Renal pelvis (tissue), 4 donors: ENCODE results near the gene PMS1. TPM values are rescaled to one million over a fixed set of nuclear protein-coding genes. Genes with fewer than 3 reads are reported as not detected.
"Not testable (repeated sequence)": the region's sequence is repeated elsewhere in the genome, so short reads cannot be mapped to it uniquely, and the experiment has no call there.

Experiments used
- DNase-seq: peaks from one replicate; pipeline ENCODE4 v3.0.0-alpha.2; 2013
- polyA plus RNA-seq, 3 donors: library from polyadenylated mRNA; unstranded; fragments of 120-200 nt; gene quantifications; one replicate each; pipeline ENCODE4 v1.2.1, GENCODE V29; 2013; ENCODE audit not compliant: insufficient read length in 3 of 3

PMS1 gene
- polyA plus RNA-seq, 3 donors = 31.7 to 41.6 (median 39.7) TPM

DNA sequence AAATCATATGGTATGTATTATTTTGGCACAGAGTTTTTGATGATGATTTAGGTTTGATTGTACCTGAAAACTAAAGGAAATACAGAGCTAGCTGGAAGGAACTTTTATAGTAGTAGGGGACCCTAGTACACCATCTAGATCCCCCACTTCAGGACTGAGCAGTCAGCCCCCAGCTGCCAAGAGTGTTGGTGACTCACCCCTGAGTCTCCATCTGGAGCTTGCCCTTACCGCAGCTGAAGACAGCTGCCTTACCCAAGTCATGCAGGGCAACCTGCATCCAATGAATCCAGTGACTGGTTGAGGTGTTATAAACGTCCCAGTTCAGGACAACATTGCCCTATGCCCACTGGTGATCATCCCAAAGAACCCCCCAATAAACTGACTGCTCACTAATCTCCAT lies 15.3 kb downstream of the PMS1 start:
- DNase-seq = no peak

DNA sequence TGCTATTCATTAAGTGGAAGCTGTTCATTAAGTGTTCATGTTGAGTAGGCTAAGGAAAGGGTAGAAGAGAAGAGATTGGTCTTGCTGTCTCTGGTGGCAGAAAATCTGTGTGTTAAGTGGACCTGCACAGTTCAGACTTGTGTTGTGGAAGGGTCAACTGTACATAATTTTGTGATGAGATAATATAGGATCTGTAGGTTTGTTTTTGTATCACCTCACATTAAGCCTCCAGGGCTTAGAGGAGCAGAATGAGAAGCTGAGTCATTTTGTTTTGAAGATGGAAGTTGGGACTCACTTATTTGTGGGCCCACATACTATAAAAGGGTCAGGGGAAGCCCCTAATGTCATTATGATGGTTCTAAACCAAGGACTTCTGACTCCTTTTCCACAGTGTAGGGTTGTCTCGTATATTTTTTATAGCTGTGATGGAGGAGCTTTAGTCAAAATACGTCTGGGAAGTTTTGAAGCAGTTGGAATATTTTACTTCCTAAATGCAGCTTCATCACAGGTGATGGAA lies 18.2 kb downstream of the PMS1 start:
- no peak for DNase-seq

DNA sequence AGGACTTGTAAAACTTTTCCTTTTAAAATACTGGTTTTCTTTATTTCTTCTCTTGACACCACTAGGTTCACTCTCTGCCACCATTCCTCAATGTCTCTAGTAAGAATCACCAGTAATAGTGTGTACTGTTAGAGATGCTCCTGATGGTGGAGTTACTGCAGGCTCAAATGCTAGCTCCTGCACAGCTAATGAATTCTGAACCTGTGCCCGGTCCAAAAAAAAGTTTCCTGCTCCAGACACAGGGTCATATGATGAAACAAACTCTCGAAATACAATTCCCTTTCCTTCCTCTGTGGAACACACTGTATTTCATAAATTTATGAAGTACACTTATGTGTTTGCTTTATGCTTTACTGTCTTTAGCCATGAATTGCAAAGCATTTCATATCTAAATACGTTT lies 19.2 kb downstream of the PMS1 start:
- DNase-seq = no peak

DNA sequence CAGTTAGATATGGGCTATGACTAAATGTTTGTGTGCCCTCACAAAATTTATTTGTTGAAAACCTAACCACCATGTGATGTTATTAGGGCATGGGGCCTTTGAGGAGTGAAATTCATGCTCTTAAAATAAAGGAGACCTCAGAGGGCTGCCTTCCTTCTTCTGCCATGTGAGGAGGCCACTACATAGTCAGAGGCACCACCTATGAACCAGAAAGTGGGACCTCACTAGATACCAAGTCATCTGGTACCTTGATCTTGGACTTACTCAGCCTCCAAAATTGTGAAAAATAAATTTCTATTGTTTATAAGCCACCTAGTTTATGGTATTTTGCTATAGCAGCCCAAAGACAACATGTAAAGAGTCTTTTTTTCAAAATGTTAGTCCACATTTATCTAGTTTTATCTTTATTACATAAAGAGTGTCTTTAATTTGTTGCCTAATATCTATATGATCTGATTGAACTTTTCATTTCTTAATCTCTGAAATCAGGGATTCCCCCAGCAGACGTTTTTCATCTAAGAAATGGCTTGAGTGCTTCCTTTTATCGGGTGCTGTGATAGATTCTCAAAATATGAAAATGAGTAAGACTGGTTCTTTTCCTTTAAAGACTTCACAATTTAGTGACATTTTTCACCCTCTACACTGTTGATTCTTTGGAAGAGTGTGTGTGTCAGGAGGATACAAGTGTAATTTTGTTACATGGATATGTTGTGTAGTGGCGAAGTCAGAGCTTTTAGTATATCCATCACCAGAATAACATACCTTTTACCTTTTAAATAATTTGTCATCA lies 34.2 kb downstream of the PMS1 start:
- no peak for DNase-seq

DNA sequence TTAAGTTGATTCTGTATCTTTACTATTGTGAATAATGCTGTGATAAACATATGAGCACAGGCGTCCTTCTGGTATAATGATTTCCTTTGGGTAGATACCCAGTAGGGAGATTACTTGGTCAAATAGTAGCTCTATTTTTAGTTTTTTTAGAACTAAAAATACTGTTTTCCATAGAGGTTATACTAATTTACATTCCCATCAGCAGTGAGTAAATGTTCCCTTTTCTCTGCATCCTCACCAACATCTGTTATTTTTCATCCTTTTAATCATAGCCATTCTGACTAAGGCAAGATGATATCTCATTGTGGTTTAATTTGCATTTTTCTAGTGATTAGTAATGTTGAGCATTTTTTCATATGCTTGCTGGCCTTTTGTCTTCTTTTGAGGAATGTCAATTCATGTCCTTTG lies 35.1 kb downstream of the PMS1 start:
- no peak for DNase-seq

DNA sequence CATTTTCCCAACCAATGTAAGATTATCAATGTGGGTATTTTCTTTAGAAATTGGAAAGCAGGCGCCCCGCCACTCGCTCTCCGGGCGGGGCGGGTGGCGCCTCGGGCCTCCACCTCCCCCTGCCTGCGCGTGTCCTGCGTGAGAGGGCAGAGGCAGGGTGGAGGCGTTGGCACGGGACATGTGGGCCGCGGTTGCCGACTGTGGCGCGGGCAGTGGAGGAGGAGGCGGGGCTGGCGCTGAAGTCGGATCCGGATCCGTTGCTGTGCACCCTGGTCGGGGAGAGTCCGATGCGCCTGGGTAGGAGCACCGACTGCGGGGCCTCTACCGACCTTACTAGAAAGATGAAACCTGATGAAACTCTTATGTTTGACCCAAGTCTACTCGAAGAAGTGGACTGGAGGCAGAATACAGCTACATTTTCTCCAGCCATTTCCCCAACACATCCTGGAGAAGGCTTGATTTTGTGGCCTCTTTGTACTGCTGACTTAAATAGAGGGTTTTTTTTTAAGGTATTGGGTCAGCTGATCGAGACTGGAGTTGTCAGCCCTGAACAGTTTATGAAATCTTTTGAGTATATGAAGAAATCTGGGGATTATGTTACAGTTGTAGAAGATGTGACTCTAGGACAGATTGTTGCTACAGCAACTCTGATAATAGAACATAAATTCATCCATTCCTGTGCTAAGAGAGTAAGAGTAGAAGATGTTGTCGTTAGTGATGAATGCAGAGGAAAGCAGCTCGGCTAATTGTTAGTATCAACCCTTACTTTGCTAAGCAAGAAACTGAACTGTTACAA lies 37.9 kb downstream of the PMS1 start:
- DNase-seq = no peak

DNA sequence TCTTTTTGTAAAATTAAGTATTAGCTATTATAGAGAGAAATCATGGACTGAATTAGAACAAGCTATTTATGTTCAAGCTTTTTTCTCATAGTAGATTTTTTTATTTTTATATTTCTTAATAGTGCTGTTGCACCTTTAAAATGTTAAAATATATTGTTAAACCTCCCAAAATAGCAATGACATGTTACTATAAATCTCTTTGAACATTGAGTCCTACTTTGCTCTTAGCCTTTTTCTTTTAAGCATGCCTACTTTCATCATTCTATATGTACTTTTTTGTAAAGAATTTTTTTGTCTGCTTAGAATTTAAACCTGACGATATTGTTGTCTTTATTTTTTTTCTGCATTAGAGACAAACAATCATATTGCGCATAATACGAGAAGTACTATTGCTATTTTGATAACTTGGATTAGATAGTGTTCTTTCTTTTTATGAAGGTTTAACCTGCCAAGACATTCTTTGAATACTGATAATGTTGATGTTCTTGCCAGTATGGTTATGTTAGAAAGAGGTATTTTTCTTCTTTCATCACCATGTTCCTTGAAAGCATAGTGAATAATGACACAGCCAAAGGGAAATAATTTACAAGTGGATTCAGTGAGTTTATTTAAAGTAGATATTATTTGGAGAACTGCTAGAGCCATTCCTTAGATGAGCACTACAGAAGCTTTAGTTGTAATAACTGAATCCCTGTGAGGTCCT lies 40.6 kb downstream of the PMS1 start:
- DNase-seq = no peak

DNA sequence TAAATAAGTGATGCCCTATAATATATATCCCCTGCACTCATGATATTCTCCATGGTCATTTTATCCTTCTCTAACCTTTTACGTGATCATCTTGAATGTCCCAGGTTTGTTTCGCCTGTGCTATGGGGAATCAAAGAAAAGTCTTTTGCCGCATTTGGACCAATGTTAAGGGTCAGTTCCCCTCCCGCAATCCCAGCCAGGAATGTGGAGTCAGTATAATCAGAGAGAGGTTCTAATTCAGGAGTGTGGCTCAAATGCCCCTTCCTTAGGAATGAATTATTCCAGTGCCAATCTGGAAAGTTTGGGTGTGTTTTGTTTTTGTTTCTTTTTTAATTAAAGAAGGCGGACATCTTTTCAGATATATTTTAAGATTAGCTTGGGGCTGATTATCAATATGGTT lies 41.8 kb downstream of the PMS1 start:
- no peak for DNase-seq

DNA sequence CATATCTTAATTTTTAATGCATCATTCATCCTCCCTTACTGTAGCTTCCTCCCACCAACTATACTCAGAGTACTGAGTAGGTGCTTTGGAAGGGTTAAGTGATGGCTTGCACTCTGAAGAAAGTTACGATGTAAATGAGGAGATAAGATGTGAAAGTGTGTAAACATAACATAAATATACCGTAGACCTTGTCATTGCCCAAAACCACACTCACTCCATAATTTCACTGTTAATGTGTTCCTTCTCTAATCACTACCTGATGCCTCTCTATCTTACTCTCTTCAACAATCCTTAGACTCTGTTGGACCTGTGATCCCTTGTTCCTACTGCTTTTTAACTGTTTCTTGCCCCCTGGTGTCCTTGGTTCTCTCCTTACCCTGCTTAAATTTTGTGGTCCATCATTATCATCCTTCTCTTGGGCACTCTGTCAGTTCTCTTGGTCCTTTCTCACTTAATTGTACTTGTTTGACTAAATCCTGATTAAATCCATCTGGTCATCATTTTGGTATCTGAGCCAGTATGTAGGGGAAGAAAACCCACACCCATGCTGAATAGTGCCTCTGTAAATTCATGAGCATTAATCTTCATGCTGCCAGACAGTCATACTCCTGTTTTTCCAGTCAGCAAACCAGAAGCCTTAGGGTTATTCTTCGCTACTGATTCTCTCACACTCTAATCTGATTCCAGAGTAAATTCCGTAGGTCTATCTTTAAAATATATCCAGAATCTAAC lies 45.0 kb downstream of the PMS1 start:
- DNase-seq = peak; percentile 8

DNA sequence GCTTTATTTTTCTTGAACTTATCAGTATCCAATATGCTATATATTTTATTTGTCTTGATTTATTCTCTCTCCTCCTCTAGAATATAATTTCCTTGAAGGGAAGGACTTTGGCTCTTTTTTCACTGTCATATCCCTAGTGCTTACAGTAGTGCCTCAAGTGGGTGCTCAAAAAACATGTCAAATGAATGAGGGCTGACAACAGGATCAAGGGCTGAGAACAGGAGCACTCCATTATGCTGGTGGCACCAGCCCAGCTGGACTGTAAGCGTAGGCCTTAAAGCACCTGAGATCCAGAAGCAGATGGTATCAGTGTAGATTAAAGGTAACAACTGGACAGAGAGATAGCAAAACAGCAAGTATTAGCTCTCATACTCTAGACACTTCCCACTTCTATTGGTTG lies 46.3 kb downstream of the PMS1 start:
- no peak for DNase-seq

DNA sequence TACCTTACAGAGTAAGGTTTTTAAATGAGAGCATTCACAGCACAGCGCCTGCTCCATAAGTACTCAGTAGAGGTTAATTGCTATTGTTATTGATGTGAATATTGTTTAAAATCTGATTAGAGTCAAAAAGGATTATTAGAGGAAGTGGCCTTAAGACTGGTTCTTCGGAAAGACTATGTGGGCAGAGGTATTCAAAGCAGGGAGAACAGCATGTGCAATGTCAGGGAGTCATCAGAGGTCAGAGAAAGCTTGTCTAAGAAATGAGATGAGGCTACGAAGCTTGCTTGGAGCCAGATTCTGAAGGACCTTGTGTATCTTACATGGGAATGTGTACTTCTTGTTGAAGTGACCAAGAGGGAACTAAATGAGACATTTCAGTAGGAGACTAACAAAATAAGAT lies 49.8 kb downstream of the PMS1 start:
- DNase-seq = no peak

DNA sequence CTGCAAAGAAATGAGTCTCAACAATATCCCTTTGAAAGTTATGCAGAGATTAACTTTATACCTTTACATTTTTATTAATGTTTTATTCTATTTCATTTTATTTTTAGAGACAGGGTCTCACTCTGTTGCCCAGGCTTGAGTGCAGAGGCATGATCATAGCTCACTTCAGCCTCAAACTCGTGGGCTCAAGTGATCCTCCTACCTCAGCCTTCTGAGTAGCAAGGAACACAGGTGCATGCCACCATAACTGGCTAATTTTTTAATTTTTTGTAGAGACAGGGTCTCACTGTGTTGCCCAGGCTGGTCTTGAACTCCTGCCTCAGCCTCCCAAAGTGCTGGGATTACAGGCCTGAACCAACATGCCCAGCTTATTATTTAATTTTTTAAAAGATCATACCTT lies 50.4 kb downstream of the PMS1 start:
- not testable (repeated sequence) for DNase-seq

DNA sequence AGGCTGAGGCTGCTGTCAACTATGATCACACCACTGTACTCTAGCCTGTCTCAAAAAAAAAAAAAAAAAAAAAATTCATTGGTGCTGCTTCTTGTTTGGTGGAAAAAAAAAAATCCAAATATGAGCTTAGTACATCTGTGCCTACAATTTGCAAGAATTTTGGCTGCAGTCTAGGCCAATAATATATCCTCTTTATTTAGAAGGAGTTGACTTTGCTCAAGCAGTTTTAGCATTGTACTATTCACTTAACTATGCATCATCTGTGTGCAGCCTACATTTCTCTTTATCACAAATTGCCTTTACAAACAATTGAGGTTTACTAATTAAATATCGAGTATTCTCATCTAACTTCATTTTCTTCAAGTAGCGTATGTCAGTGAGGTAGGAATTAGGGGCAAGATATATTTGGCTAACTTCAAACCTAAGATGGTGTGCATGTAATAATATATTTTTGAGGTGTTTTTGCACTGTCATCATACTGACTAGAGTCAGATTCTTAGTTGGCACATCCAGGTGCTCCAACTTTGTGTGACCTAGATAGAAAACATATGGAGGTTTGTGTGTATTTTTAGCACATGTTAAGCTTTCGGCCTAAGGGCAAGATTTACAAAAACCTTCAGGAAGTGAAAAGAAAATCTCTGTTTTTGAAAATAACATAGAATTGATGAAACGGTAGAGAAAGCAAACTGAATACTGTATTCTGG lies 51.8 kb downstream of the PMS1 start:
- DNase-seq = no peak

DNA sequence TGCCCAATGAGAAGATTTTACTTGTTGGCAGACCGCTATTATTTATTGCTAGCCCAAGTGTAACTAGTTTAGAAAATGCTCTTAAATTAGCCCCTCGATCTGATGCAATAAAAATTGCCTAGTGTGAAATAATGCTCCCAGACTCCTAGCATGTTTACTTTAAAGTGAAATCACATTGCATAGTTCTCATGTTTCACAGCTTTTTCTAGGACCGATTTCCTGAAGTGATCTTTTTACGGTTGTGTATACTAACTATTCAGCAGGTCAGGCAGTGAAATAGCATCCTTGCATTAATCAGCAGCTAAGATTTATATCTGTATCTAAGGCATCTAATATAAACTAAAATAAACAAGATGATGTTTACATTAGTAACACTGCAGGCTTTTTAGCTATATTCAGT lies 52.4 kb downstream of the PMS1 start:
- DNase-seq = peak; percentile 80

DNA sequence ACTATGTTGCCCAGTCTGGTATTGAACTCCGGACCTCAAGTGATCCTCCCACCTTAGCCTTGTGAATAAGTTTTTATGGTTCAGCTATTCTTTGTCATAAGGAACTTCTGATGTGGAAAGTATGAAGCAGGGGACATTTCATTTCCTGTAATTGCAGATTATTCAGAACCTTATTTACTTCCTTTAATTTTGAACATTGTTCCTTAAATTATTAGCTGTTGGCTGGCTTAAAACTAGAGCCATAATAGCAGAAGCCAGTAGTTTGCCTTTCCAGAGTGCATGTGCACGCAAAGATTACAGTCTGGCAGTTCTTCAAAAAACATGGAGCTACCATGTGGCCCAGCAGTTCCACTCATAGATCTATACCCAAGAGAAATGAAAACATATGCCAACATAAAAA lies 53.1 kb downstream of the PMS1 start:
- DNase-seq = no peak

DNA sequence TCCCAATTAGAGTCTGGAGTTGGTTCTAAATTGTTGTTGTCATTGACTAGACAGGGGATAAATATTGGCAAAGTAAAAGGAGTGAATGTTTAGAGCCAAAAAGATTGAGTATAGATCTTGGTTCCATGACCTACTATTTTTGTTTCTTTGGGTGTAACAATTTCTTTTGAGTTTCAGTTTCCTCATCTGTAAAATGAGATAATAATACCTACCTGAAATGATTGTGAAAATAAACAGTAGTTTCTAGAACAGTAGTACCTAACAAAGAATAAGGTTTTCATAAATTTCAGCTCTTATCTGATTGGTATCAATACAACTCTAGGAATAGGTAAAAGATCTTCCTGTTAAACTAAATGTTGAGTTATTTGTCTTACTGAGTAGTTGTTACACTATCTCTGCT lies 56.8 kb downstream of the PMS1 start:
- DNase-seq = no peak

DNA sequence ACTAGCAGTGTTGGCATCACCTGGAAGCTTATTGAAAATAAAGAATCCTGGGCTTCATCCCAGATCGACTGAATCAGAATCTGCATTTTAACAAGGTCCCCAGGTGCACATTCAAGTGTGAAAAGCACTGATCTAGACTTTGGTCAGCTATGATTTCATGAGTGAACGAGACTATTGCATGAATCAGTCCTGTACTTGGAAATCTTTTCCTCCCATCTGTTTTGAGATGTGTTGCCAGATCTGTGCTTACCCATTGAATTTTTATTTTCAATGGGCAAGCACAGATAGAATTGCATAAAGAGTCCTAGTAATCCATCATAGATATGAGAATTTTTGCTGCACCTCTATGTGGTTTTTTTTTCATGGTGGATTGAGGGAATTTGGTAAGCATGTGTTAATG lies 64.0 kb downstream of the PMS1 start:
- no peak for DNase-seq

DNA sequence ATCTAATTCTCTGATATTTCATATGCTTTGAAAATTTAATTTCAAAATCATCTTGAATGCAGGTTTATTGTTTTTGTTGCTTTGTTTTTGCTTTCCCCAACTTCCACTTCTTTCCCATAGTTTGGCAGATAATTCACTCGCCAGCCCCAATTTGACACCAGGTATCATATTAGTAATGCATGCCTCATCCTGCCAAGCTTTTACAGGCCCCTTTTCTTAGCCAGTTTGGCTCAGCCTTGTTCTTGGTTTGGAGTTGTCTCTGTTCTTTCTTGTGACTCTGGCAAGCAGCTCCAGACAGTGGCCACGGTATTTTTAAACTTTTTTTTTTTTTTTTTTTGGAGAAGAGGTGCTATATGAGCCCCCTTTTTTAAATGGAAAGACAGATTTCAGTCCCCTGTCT lies 65.3 kb downstream of the PMS1 start:
- no peak for DNase-seq

DNA sequence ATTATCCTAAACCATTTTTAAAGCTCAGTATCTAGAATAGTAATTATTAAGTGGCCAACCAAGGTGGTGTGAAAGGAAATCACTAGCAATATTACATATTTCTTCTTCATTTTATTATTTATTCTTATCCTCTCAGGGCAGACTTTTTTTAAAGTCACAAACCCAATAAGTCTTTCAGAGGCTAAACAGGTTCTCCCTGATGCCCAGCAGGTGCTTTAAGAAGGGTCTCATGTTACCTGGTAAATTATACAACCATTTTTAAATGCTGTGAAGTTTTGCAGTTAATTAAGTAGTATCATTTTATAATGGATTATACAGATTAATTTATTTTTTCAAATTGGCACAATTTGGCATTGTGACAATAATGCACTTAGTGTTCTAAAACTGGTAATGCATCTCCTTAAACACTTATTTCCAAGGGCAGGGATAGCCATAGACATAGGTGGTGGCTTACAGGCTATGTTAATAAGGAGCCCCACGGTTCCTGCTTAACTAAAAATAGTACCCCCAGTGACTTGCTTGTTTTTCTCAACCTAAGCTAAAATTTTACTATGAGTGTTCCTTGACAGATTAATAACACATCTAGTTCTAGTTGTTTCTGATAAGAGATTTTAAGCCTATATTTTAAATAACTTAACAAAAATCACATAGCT lies 67.0 kb downstream of the PMS1 start:
- DNase-seq = no peak

DNA sequence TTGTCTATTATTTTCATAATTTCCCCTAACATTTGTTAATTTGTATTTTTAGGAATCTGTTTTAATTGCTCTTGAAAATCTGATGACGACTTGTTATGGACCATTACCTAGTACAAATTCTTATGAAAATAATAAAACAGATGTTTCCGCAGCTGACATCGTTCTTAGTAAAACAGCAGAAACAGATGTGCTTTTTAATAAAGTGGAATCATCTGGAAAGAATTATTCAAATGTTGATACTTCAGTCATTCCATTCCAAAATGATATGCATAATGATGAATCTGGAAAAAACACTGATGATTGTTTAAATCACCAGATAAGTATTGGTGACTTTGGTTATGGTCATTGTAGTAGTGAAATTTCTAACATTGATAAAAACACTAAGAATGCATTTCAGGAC lies 69.9 kb downstream of the PMS1 start:
- DNase-seq = no peak

DNA sequence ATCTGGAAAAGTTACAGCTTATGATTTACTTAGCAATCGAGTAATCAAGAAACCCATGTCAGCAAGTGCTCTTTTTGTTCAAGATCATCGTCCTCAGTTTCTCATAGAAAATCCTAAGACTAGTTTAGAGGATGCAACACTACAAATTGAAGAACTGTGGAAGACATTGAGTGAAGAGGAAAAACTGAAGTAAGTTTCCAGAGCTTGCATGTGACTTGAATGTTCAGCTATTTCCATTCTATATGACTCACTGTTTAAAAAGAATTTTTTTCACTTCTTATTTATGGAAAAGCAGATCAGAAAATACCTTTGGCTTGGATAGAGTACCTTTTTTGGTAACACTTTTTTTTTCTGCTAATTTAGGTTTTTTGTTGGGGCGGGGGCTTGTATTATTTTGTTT lies 70.7 kb downstream of the PMS1 start:
- no peak for DNase-seq
